ENCODE results near the gene CATSPER3.

GRCh38 chr5:135007305-135007704 is 39.6 kb downstream of the CATSPER3 start:
- TF ChIP-seq POLR2AphosphoS5 (IDR thresholded peaks at IDR 0.05; ENCODE audit: low read depth, low read length) (no peak), POLR2A (IDR thresholded peaks at IDR 0.05; ENCODE audit: low read depth, low read length) (no peak), TAF1 (IDR thresholded peaks at IDR 0.05; ENCODE audit: borderline replicate concordance, low read depth, low read length) (no peak)

Data from GM12892 (cell line).